HepG2 (cell line): ENCODE results near the gene ZBTB2. TPM values are rescaled to one million over a fixed set of nuclear protein-coding genes. Genes with fewer than 3 reads are reported as not detected.

ENCODE experiments used
- FOXP4 ChIP-seq: sonication (generic); formaldehyde crosslinking; IDR thresholded peaks from 2 replicates; pipeline ENCODE4 v1.4.0; 2020; ENCODE audit warnings: missing genetic modification reagents
- HOXA3 ChIP-seq: sonication (generic); formaldehyde crosslinking; IDR thresholded peaks from 2 replicates; pipeline ENCODE4 v1.5.0; 2020; ENCODE audit warnings: missing genetic modification reagents
- KDM5B ChIP-seq: sonication (generic); formaldehyde crosslinking; IDR thresholded peaks from 2 replicates; pipeline ENCODE4 v1.4.0; 2020; ENCODE audit warnings: missing genetic modification reagents, mild to moderate bottlenecking, borderline replicate concordance
- KMT2A ChIP-seq: sonication (generic); formaldehyde crosslinking; IDR thresholded peaks from 2 replicates; pipeline ENCODE4 v1.4.0; 2020; ENCODE audit warnings: missing genetic modification reagents
- MLXIP ChIP-seq: sonication (generic); formaldehyde crosslinking; IDR thresholded peaks from 2 replicates; pipeline ENCODE4 v1.9.0; 2021; ENCODE audit warnings: missing genetic modification reagents, borderline replicate concordance
- POGZ ChIP-seq: sonication (generic); formaldehyde crosslinking; IDR thresholded peaks from 2 replicates; pipeline ENCODE4 v1.4.0; 2020; ENCODE audit warnings: mild to moderate bottlenecking, missing genetic modification reagents
- ZBED4 ChIP-seq: sonication (generic); formaldehyde crosslinking; IDR thresholded peaks from 2 replicates; pipeline ENCODE4 v1.4.0; 2020; ENCODE audit warnings: missing genetic modification reagents, borderline replicate concordance
- ZMAT3 ChIP-seq: sonication (generic); formaldehyde crosslinking; conservative IDR thresholded peaks from 2 replicates; pipeline ENCODE4 v1.7.0; 2021; ENCODE audit warnings: missing genetic modification reagents
- ZNF124 ChIP-seq: sonication (generic); formaldehyde crosslinking; IDR thresholded peaks from 2 replicates; pipeline ENCODE4 v1.4.0; 2020; ENCODE audit warnings: missing genetic modification reagents
- ZNF30 ChIP-seq: sonication (generic); formaldehyde crosslinking; IDR thresholded peaks from 2 replicates; pipeline ENCODE4 v1.5.0; 2020; ENCODE audit warnings: mild to moderate bottlenecking, missing genetic modification reagents
- ZNF333 ChIP-seq: sonication (generic); formaldehyde crosslinking; IDR thresholded peaks from 2 replicates; pipeline ENCODE4 v1.4.0; 2020; ENCODE audit warnings: mild to moderate bottlenecking, missing genetic modification reagents, borderline replicate concordance
- ZNF350 ChIP-seq: sonication (generic); formaldehyde crosslinking; IDR thresholded peaks from 2 replicates; pipeline ENCODE4 v1.4.0; 2020; ENCODE audit warnings: mild to moderate bottlenecking, low read depth, missing genetic modification reagents, borderline replicate concordance
- ZNF354B ChIP-seq: sonication (generic); formaldehyde crosslinking; IDR thresholded peaks from 2 replicates; pipeline ENCODE4 v1.8.0; 2022; ENCODE audit warnings: mild to moderate bottlenecking, missing genetic modification reagents
- ZNF446 ChIP-seq: sonication (generic); formaldehyde crosslinking; IDR thresholded peaks from 2 replicates; pipeline ENCODE4 v1.5.0; 2020; ENCODE audit warnings: mild to moderate bottlenecking, missing genetic modification reagents
- ZNF530 ChIP-seq: sonication (generic); formaldehyde crosslinking; IDR thresholded peaks from 2 replicates; pipeline ENCODE4 v1.5.0; 2020; ENCODE audit warnings: low read depth, mild to moderate bottlenecking, missing genetic modification reagents
- ZNF776 ChIP-seq: sonication (generic); formaldehyde crosslinking; IDR thresholded peaks from 2 replicates; pipeline ENCODE4 v1.4.0; 2020; ENCODE audit warnings: mild to moderate bottlenecking, missing genetic modification reagents
- polyA plus RNA-seq, 8 experiments: library from polyadenylated mRNA; depleted of rRNA in 3 of 8; stranded (reverse) in 7 of 8; unstranded in 1 of 8; fragments of >200 nt; fragmentation: Illumina TruSeq in 4 of 8; extraction: Trizol in 4 of 8; gene quantifications; 2 replicates each; pipeline versions ENCODE4 v1.2.1 to v1.2.3, GENCODE V29; 2011 to 2016; ENCODE audit warnings: low read depth in 4 of 8, missing spikeins in 1 of 8, mixed read lengths in 1 of 8; ENCODE audit not compliant: insufficient read depth in 1 of 8
- total RNA-seq, 5 experiments: library from RNA; depleted of rRNA; stranded (reverse); fragments of >200 nt; fragmentation: Illumina TruSeq; extraction: Trizol; gene quantifications; 2 replicates each; pipeline ENCODE4 v1.2.3, GENCODE V29; 2016; ENCODE audit warnings: low read depth in 1 of 5
- TF ChIP-seq, protein P1 (sequence below): sonication (generic); formaldehyde crosslinking; IDR thresholded peaks from 2 replicates; pipeline ENCODE4 v1.8.1; 2023; ENCODE audit warnings: mild to moderate bottlenecking, missing genetic modification reagents, borderline replicate concordance
- TF ChIP-seq, protein P2 (sequence below): IDR thresholded peaks from 2 replicates; pipeline ENCODE4 v1.6.1; 2016; ENCODE audit warnings: missing genetic modification reagents, missing compliant biosample characterization

The ZBTB2 gene
- total and polyA plus RNA-seq, 2 of the 13 experiments (the other 11 are each of a cell fraction or from before 2014, with no cell fraction given) = 15.4 to 22.8 TPM

DNA sequence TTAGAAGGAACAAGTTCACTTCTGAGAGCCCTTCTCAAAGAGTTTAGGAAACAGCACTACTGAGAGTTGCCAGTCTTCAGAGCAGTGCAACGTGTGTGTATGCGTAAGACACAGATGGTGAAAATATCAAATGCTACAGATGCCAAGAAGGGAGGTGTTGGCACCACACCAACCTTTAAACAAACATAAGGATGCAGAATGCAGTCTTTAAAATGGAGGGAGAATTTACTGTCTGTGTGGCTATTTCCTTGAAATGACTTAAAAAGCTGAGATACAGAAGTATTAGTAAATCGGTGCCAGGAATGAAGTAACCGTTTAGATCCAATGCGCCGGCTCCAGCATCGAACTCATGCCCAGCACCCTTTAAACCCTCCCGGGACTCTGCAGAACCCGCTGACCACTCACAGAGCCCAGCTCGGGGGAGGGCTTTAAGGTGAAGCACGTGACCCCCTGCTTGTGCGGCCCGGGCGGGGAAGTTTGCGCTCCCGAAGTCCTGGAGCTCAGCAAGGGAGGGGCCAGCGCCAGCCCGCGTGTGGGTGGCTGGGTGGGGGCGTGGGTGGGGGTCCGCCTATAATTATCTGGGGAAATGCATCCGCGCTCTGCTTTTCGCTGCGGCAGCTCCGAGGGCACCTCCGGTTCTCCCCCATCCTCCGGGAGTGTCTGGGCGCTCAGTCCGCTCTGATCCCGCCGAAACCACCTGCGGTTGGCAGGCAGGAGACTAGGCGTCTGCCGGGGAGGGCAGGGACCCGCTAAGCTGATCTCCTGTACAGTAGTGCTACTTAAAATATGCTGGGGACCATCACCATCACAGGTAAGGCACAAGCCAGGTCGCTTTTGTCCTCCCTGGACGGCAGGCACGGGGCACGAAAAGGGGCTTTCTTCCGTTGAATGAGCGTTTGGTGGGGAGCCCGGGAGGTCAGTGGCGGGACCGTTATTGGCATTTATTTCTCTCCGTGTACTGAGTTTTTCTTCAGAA is 66.0 kb downstream of the ZBTB2 start (continued):
- TF ChIP-seq FOXP4 (CRISPR knock-in tag) (no peak), ZNF530 (CRISPR knock-in tag) (no peak), ZBED4 (CRISPR knock-in tag) (no peak), KDM5B (CRISPR knock-in tag) (peak; percentile 77; the same call in 1 of the 2 replicates), ZMAT3 (CRISPR knock-in tag) (no peak), KMT2A (no peak), ZNF354B (no peak), MLXIP (CRISPR knock-in tag) (no peak), ZNF333 (CRISPR knock-in tag) (no peak; the same call in 1 of the 2 replicates), ZNF446 (CRISPR knock-in tag) (no peak), ZNF776 (CRISPR knock-in tag) (peak; percentile 62; the same call in 1 of the 2 replicates), POGZ (CRISPR knock-in tag) (peak; percentile 66), ZNF30 (CRISPR knock-in tag) (no peak), HOXA3 (CRISPR knock-in tag) (peak; percentile 31; the same call in 1 of the 2 replicates), ZNF124 (CRISPR knock-in tag) (no peak), ZNF350 (0 out of 2 replicates have a peak, but pooled peaks have one; percentile 58)
- TF ChIP-seq, protein P1, sequence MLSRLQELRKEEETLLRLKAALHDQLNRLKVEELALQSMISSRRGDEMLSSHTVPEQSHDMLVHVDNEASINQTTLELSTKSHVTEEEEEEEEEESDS (CRISPR knock-in tag) = no peak
- TF ChIP-seq, protein P2, sequence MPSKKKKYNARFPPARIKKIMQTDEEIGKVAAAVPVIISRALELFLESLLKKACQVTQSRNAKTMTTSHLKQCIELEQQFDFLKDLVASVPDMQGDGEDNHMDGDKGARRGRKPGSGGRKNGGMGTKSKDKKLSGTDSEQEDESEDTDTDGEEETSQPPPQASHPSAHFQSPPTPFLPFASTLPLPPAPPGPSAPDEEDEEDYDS (CRISPR knock-in tag) = no peak
